Neural progenitor cell (in vitro differentiated cells): ENCODE measurements around the gene C10orf67.

Experiments
- CTCF ChIP-seq: fragments of 200-600 bp; sonication (generic); IDR thresholded peaks from 2 replicates; pipeline ENCODE4 v1.5.1; 2017; ENCODE audit warnings: antibody characterized with exemption, mild to moderate bottlenecking
- EZH2phosphoT487 ChIP-seq: fragments of 200-600 bp; sonication (generic); IDR thresholded peaks from 2 replicates; pipeline ENCODE4 v1.6.1; 2017; ENCODE audit warnings: antibody characterized with exemption

- TF ChIP-seq CTCF, result no peak
- no peak for TF ChIP-seq EZH2phosphoT487
These were observed 90.8 kb downstream of the C10orf67 start for GRCh38 chr10:23253780-23254179.
